Gastroesophageal sphincter (tissue), 3 donors: ENCODE measurements around the gene CAPN5.

ENCODE experiments used
- CTCF ChIP-seq, 4 experiments: fragments of 200-600 bp in 2 of 4; fragments of 450-650 bp in 2 of 4; sonication (generic) in 1 of 4; IDR thresholded peaks; one replicate each; pipeline ENCODE4 v1.5.1; 2017 to 2019; ENCODE audit warnings: antibody characterized with exemption in 4 of 4, mild to moderate bottlenecking in 2 of 4, moderate library complexity in 2 of 4
- EP300 ChIP-seq: sonication (generic); formaldehyde crosslinking; IDR thresholded peaks from one replicate; pipeline ENCODE4 v1.6.1; 2017; ENCODE audit warnings: antibody characterized with exemption, mild to moderate bottlenecking
- POLR2A ChIP-seq, 2 donors: fragments of 450-650 bp; IDR thresholded peaks; one replicate each; pipeline ENCODE4 v1.6.1; 2017; ENCODE audit warnings: antibody characterized with exemption in 2 of 2, mild to moderate bottlenecking in 2 of 2, moderate library complexity in 1 of 2
- POLR2AphosphoS5 ChIP-seq: sonication (generic); formaldehyde crosslinking; IDR thresholded peaks from one replicate; pipeline ENCODE4 v1.6.1; 2017; ENCODE audit warnings: antibody characterized with exemption

- TF ChIP-seq POLR2A (IDR thresholded peaks at IDR 0.05) (no peak), EP300 (no peak), CTCF (IDR thresholded peaks at IDR 0.05) (no peak), POLR2AphosphoS5 (no peak)
Observed at GRCh38 chr11:77140231-77140851, 73.6 kb downstream of the CAPN5 start.
